K562 (cell line): ENCODE measurements around the gene FKBP3. TPM values are rescaled to one million over a fixed set of nuclear protein-coding genes. Genes with fewer than 3 reads are reported as not detected.
A peak's percentile ranks its signal among the peaks of the same experiment; 100 is the strongest.

Experiments
- ARID4B ChIP-seq: sonication (generic); formaldehyde crosslinking; IDR thresholded peaks from 2 replicates; pipeline ENCODE4 v1.8.0; 2022; ENCODE audit warnings: mild to moderate bottlenecking, missing genetic modification reagents
- HDAC1 ChIP-seq, 2 experiments: fragments of 450-650 bp; IDR thresholded peaks; 2 replicates each; pipeline ENCODE4 v1.6.1; 2016 to 2017; ENCODE audit warnings: inconsistent platforms in 1 of 2, mild to moderate bottlenecking in 1 of 2, moderate library complexity in 1 of 2
- JUND ChIP-seq, 2 experiments: IDR thresholded peaks; 2 replicates in 1 of 2; 3 replicates in 1 of 2; pipeline ENCODE4 v1.6.1; 2011; ENCODE audit warnings: borderline replicate concordance in 2 of 2, low read depth in 2 of 2, low read length in 2 of 2, improper control_type of control experiment in 1 of 2, missing biosample characterization in 1 of 2, missing genetic modification characterization in 1 of 2, missing genetic modification reagents in 1 of 2
- KDM5B ChIP-seq: fragments of 200-600 bp; sonication (generic); IDR thresholded peaks from 2 replicates; pipeline ENCODE4 v1.6.1; 2012; ENCODE audit warnings: low read depth, mild to moderate bottlenecking, moderate library complexity, low read length, control low read depth, inconsistent platforms; ENCODE audit not compliant: insufficient replicate concordance
- NCOR1 ChIP-seq: fragments of 450-650 bp; IDR thresholded peaks from 2 replicates; pipeline ENCODE4 v1.6.1; 2016; ENCODE audit warnings: mild to moderate bottlenecking, moderate library complexity
- NKRF ChIP-seq: fragments of 450-650 bp; IDR thresholded peaks from 2 replicates; pipeline ENCODE4 v1.6.1; 2016; ENCODE audit warnings: borderline replicate concordance
- PCBP1 ChIP-seq: fragments of 200-400 bp; formaldehyde crosslinking; IDR thresholded peaks from 2 replicates; pipeline ENCODE4 v1.6.1; 2018; ENCODE audit warnings: mild to moderate bottlenecking, low read depth, low read length; ENCODE audit not compliant: poor library complexity, severe bottlenecking
- RBFOX2 ChIP-seq: fragments of 200-400 bp; formaldehyde crosslinking; IDR thresholded peaks from 2 replicates; pipeline ENCODE4 v1.6.1; 2017; ENCODE audit warnings: low read depth, mild to moderate bottlenecking, low read length, moderate library complexity
- SP2 ChIP-seq: IDR thresholded peaks from 2 replicates; pipeline ENCODE4 v1.6.1; 2011; ENCODE audit warnings: mild to moderate bottlenecking, low read depth, low read length, moderate library complexity; ENCODE audit not compliant: poor library complexity, severe bottlenecking; ENCODE audit errors: extremely low read depth
- SPI1 ChIP-seq: IDR thresholded peaks from 2 replicates; pipeline ENCODE4 v1.6.1; 2011; ENCODE audit warnings: low read depth, low read length, control low read depth, borderline replicate concordance
- SUPT5H ChIP-seq: fragments of 450-650 bp; IDR thresholded peaks from 2 replicates; pipeline ENCODE4 v1.6.1; 2016
- XRCC5 ChIP-seq: fragments of 200-400 bp; formaldehyde crosslinking; IDR thresholded peaks from 2 replicates; pipeline ENCODE4 v1.6.1; 2017; ENCODE audit warnings: low read depth, mild to moderate bottlenecking, low read length
- ZEB2 ChIP-seq: fragments of 450-650 bp; IDR thresholded peaks from 2 replicates; pipeline ENCODE4 v1.6.1; 2016
- ZFX ChIP-seq: sonication (generic); formaldehyde crosslinking; IDR thresholded peaks from 2 replicates; pipeline ENCODE4 v1.8.0; 2022; ENCODE audit warnings: mild to moderate bottlenecking, missing genetic modification reagents, moderate library complexity
- ZNF277 ChIP-seq: fragments of 250-450 bp; sonication (Bioruptor Pico); IDR thresholded peaks from 2 replicates; pipeline ENCODE4 v1.8.0; 2022; ENCODE audit warnings: inconsistent platforms, mild to moderate bottlenecking, moderate library complexity, borderline replicate concordance
- ZNF395 ChIP-seq: fragments of 200-800 bp; sonication (Bioruptor generic); IDR thresholded peaks from 2 replicates; pipeline ENCODE4 v1.6.1; 2017; ENCODE audit warnings: missing genetic modification characterization, missing compliant biosample characterization
- polyA plus RNA-seq, 8 experiments: library from polyadenylated mRNA; depleted of rRNA in 4 of 8; stranded (reverse) in 5 of 8; unstranded in 3 of 8; fragments of >200 nt; fragmentation: Nextera tagmentation in 2 of 8; fragmentation: Illumina TruSeq in 1 of 8; extraction: Ambion mirVana in 2 of 8; extraction: Trizol in 1 of 8; gene quantifications; 2 replicates each; pipeline versions ENCODE4 v1.2.1 to v1.2.3, GENCODE V29; 2011 to 2014; ENCODE audit warnings: inconsistent platforms in 1 of 8, missing spikeins in 1 of 8
- total RNA-seq, 7 experiments: library from RNA; depleted of rRNA in 6 of 7; stranded (reverse); fragments of >200 nt in 6 of 7; fragmentation: Illumina TruSeq in 2 of 7; extraction: Trizol in 2 of 7; gene quantifications; 2 replicates each; pipeline versions ENCODE4 v1.2.1 to v1.2.3, GENCODE V29; 2011 to 2021; ENCODE audit warnings: low replicate concordance in 1 of 7

Gene FKBP3
- total and polyA plus RNA-seq, 9 of the 15 experiments (the other 6 are each of a cell fraction or from before 2014, with no cell fraction given): 43.6 to 107 (median 65.2) TPM

GRCh38 chr14:45134051-45134958 is at the start of gene FKBP3 (continued):
- TF ChIP-seq ZNF277 (CRISPR knock-in tag): no peak
- 0 out of 2 replicates have a peak, but pooled peaks have one; percentile 49 for TF ChIP-seq ARID4B (CRISPR knock-in tag)
- peak; percentile 63 for TF ChIP-seq NKRF
- TF ChIP-seq ZEB2: no peak
- TF ChIP-seq RBFOX2: peak; percentile 92
- TF ChIP-seq KDM5B: peak; percentile 90
- peak; percentile 77 for TF ChIP-seq SUPT5H
- TF ChIP-seq XRCC5: 0 out of 2 replicates have a peak, but pooled peaks have one; percentile 24
- TF ChIP-seq PCBP1: no peak
- peak; percentile 80 for TF ChIP-seq JUND (IDR thresholded peaks at IDR 0.05; ENCODE audit: borderline replicate concordance, low read depth, low read length)
- TF ChIP-seq JUND (tag; IDR thresholded peaks at IDR 0.05; ENCODE audit: borderline replicate concordance, low read depth, low read length): no peak; the same call in 2 of the 3 replicates
- TF ChIP-seq ZFX (CRISPR knock-in tag): peak; percentile 93
- peak; percentile 64; the same call in 1 of the 2 replicates for TF ChIP-seq ZNF395
- TF ChIP-seq SP2: peak; percentile 66
- TF ChIP-seq NCOR1: no peak
- TF ChIP-seq HDAC1 (IDR thresholded peaks at IDR 0.05): peak in 1 of 2 experiments; percentile 49; a peak in 2 of 4 replicates
- no peak for TF ChIP-seq SPI1
